CD4-positive, alpha-beta T cell (primary cell): ENCODE data around the gene FKRP. TPM values are rescaled to one million over a fixed set of nuclear protein-coding genes. Genes with fewer than 3 reads are reported as not detected.

Experiments
- ATAC-seq: fragments of 200-7000 bp; cut with Tn5 transposase; one replicate; pipeline ENCODE4 v1.10.0; 2022; ENCODE audit warnings: mild to moderate bottlenecking; ENCODE audit not compliant: poor library complexity
- CTCF ChIA-PET: fragments of 350-600 bp; sonication (Branson Sonifier 250); formaldehyde crosslinking; loops from one replicate; lab custom pipeline; 2021; ENCODE audit warnings: antibody characterized with exemption, inconsistent platforms; lab: Charles Lee
- POLR2A ChIA-PET: fragments of 350-600 bp; sonication (Branson Sonifier 250); formaldehyde crosslinking; loops from one replicate; lab custom pipeline; 2021; ENCODE audit warnings: antibody characterized with exemption, inconsistent platforms; lab: Charles Lee
- DNase-seq, 14 experiments: peaks; one replicate each; pipeline ENCODE4 v3.0.0-alpha.2; 2013 to 2020; ENCODE audit warnings: mixed read lengths in 2 of 14
- H3K27ac ChIP-seq, 2 donors: one replicate each; pipeline versions ENCODE4 v1.5.1 to v1.7.0; 2013; ENCODE audit warnings: low read length in 2 of 2, low read depth in 1 of 2, mild to moderate bottlenecking in 1 of 2
- H3K27me3 ChIP-seq, 2 experiments: 1 replicate in 1 of 2; 2 replicates in 1 of 2; pipeline versions ENCODE4 v1.6.1 to v1.7.0; 2013; ENCODE audit warnings: low read length in 2 of 2, control low read depth in 1 of 2, mild to moderate bottlenecking in 1 of 2, moderate library complexity in 1 of 2; ENCODE audit not compliant: insufficient read depth in 2 of 2, control insufficient read depth in 1 of 2
- H3K36me3 ChIP-seq: one replicate; pipeline ENCODE4 v1.6.1; 2013; ENCODE audit warnings: low read length, control low read depth; ENCODE audit not compliant: insufficient read depth
- H3K4me1 ChIP-seq: one replicate; pipeline ENCODE4 v1.6.1; 2013; ENCODE audit warnings: low read length, control low read depth; ENCODE audit not compliant: insufficient read depth
- H3K4me3 ChIP-seq: one replicate; pipeline ENCODE4 v1.5.1; 2013; ENCODE audit warnings: mild to moderate bottlenecking, low read length, moderate library complexity
- H3K9me3 ChIP-seq, 2 experiments: 1 replicate in 1 of 2; 2 replicates in 1 of 2; pipeline versions ENCODE4 v1.6.1 to v1.7.0; 2013; ENCODE audit warnings: low read length in 2 of 2, mild to moderate bottlenecking in 2 of 2, control low read depth in 1 of 2, moderate library complexity in 1 of 2; ENCODE audit not compliant: control insufficient read depth in 1 of 2, insufficient read depth in 1 of 2
- H3K27ac Mint-ChIP-seq: one replicate; pipeline ENCODE4 v1.8.0; 2020; ENCODE audit warnings: mixed read lengths
- H3K27me3 Mint-ChIP-seq: one replicate; pipeline ENCODE4 v1.8.0; 2021; ENCODE audit warnings: mixed read lengths
- H3K36me3 Mint-ChIP-seq: one replicate; pipeline ENCODE4 v1.8.0; 2021; ENCODE audit warnings: low read depth, mixed read lengths
- H3K4me1 Mint-ChIP-seq: one replicate; pipeline ENCODE4 v1.8.0; 2021; ENCODE audit warnings: low read depth, mixed read lengths
- H3K4me3 Mint-ChIP-seq: one replicate; pipeline ENCODE4 v1.8.0; 2020; ENCODE audit warnings: mild to moderate bottlenecking, mixed read lengths
- H3K9me3 Mint-ChIP-seq: one replicate; pipeline ENCODE4 v1.8.0; 2020; ENCODE audit warnings: mixed read lengths
- intact Hi-C, 2 experiments: fragments of 100-400 bp; cut with DNase I in 1 of 2; cut with micrococcal nuclease in 1 of 2; formaldehyde crosslinking; loops; one replicate each; pipeline versions ENCODE4 v1.15.1 to v1.9.0; 2023 to 2025; cut with DNase I, micrococcal nuclease
- total RNA-seq, 174 experiments: library from RNA in 2 of 174; stranded (reverse) in 2 of 174; gene quantifications; one replicate each; pipeline ENCODE4 v1.2.3 and lab custom pipeline; 2021 to 2026
- TF ChIP-seq, protein P1 (sequence below): fragments of 200-600 bp; IDR thresholded peaks from one replicate; pipeline ENCODE4 v1.8.0; 2022; ENCODE audit warnings: antibody characterized with exemption, mild to moderate bottlenecking

Gene FKRP
- total RNA-seq, 2 experiments from 2014 or later: 19.0 to 20.2 TPM

DNA sequence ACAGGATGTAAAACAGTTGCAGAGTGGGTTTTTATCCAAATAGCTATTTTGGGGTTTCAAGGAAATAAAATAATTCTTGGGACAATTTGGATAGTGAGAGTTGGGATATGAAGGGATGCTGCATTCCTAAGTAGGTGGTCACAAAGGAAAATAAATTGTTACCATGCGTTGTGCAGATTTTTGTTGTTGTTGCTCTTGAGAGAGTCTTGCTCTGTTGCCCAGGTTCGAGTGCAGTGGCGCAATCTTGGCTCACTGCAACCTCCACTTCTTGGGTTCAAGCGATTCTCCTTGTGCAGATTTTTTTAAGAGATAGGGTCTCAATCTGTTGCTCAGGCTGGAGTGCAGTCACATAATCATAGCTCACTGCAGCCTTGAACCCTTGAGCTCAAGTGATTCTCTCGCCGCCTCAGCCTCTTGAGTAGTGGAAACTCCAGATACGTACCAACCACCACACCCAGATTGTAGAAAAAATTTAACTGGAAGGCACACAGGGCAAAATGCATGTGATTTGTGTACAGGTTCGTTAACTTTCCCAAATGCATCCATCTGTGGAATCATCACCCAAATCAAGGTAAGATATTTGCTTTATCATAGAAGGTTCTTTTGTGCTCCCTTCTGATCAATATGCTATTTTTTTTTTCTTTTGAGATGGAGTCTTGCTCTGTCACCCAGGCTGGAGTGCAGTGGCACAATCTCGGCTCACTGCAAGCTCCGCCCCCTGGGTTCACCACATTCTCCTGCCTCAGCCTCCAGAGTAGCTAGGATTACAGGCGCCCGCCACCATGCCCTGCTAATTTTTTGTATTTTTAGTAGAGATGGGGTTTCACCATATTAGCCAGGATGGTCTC lies 26.5 kb downstream of the FKRP start:
- Mint-ChIP-seq H3K9me3 (no peaks in the 10 kb centered on the region), H3K36me3 (peaks cover 23% of the 10 kb centered on the region), H3K4me1 (no peaks in the 10 kb centered on the region), H3K27ac (no peak overlapping the region), H3K4me3 (no peak overlapping the region), H3K27me3 (no peaks in the 10 kb centered on the region)
- POLR2A ChIA-PET: no interaction called here
- no peaks in the 10 kb centered on the region for H3K27me3 ChIP-seq
- intact Hi-C loops: no loop called here
- no peak overlapping the region for H3K27ac ChIP-seq
- no peak overlapping the region for H3K4me3 ChIP-seq
- ATAC-seq (no peak), DNase-seq (no peak)
- no peaks in the 10 kb centered on the region for H3K4me1 ChIP-seq
- TF ChIP-seq, protein P1, sequence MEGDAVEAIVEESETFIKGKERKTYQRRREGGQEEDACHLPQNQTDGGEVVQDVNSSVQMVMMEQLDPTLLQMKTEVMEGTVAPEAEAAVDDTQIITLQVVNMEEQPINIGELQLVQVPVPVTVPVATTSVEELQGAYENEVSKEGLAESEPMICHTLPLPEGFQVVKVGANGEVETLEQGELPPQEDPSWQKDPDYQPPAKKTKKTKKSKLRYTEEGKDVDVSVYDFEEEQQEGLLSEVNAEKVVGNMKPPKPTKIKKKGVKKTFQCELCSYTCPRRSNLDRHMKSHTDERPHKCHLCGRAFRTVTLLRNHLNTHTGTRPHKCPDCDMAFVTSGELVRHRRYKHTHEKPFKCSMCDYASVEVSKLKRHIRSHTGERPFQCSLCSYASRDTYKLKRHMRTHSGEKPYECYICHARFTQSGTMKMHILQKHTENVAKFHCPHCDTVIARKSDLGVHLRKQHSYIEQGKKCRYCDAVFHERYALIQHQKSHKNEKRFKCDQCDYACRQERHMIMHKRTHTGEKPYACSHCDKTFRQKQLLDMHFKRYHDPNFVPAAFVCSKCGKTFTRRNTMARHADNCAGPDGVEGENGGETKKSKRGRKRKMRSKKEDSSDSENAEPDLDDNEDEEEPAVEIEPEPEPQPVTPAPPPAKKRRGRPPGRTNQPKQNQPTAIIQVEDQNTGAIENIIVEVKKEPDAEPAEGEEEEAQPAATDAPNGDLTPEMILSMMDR: no peak
- CTCF ChIA-PET: no interaction called here
- H3K9me3 ChIP-seq: no peaks in the 10 kb centered on the region
- peaks cover 27% of the 10 kb centered on the region for H3K36me3 ChIP-seq

DNA sequence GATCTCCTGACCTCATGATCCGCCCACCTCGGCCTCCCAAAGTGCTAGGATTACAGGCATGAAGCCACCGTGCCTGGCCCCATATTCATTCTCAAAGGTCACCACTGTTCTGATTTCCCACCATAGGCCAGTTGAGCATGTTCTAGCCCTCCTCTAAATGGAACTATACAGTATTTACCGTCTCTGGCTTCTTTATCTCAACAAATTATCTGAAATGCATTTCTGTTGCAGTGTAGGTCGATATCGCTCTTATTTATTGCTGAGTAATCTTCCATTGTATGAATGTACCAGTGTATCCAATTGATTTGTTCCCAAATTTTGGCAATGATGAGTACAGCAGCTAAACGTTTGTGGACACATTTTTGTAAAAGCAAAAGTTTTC lies 27.2 kb downstream of the FKRP start:
- Histone ChIP-seq H3K36me3 (peaks cover 27% of the 10 kb centered on the region), H3K27me3 (no peaks in the 10 kb centered on the region), H3K4me3 (no peak overlapping the region), H3K9me3 (no peaks in the 10 kb centered on the region), H3K4me1 (no peaks in the 10 kb centered on the region), H3K27ac (no peak overlapping the region)
- POLR2A ChIA-PET: no interaction called here
- Mint-ChIP-seq H3K27ac (no peak overlapping the region), H3K4me1 (no peaks in the 10 kb centered on the region), H3K27me3 (no peaks in the 10 kb centered on the region), H3K9me3 (no peaks in the 10 kb centered on the region), H3K36me3 (peaks cover 28% of the 10 kb centered on the region), H3K4me3 (no peak overlapping the region)
- CTCF ChIA-PET: interaction anchor here (0.6 kb wide), 1 partner anchor 341 kb away, joined by 4 read pairs; no protein-coding TSS in a partner anchor
- ATAC-seq: no peak
- TF ChIP-seq, protein P1: no peak
- no peak for DNase-seq
- intact Hi-C loops: no loop called here

DNA sequence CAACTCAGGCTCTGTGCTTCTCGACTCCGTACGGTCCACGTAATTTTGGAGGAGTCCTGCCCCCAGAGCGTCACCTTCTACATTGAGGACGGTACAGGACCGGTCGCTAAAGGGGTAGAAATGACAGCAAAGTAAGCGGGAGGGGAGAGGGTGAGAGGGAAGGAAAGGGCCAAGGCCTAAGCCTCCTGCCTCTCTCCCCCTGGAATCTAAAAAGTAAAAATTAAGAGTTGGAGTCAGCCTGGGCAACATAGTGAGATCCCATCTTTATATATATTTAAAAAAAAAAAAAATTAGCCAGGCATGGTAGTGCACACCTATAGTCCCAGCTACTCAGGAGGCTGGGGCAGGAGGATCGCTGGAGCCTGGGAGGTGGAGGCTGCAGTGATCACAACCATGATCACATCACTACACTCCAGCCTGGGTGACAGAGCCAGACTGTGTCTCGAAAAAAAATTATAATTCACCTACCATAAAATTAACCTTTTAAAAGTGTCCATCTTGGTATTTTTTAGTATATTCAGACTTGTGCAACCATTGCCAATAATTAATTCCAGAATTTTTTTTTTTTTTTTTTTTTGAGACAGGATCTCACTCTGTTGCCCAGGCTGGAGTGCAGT lies 29.9 kb downstream of the FKRP start:
- ChIA-PET CTCF (no interaction called here), POLR2A (no interaction called here)
- no peaks in the 10 kb centered on the region for H3K27me3 ChIP-seq
- intact Hi-C loops: no loop called here
- H3K27me3 Mint-ChIP-seq: no peaks in the 10 kb centered on the region
- H3K4me3 Mint-ChIP-seq: no peak overlapping the region
- H3K9me3 Mint-ChIP-seq: no peaks in the 10 kb centered on the region
- DNase-seq: no peak
- no peak for ATAC-seq
- H3K9me3 ChIP-seq: no peaks in the 10 kb centered on the region
- peaks cover 6% of the 10 kb centered on the region for H3K4me1 ChIP-seq
- no peaks in the 10 kb centered on the region for H3K4me1 Mint-ChIP-seq
- TF ChIP-seq, protein P1: no peak
- no peak overlapping the region for H3K4me3 ChIP-seq
- peaks cover 48% of the 10 kb centered on the region for H3K36me3 ChIP-seq
- H3K27ac ChIP-seq: no peak overlapping the region
- H3K27ac Mint-ChIP-seq: no peak overlapping the region
- peaks cover 39% of the 10 kb centered on the region for H3K36me3 Mint-ChIP-seq
